Stimulated activated naive CD8-positive, alpha-beta T cell treated with anti-CD3 and anti-CD28 coated beads, Interleukin-15, amount 100 ng/mL, for 72 hours (primary cell): Measurements from ENCODE around the gene ZNF277.
"Not testable (repeated sequence)": the region's sequence is repeated elsewhere in the genome, so short reads cannot be mapped to it uniquely, and the experiment has no call there.

ENCODE experiments used
- ATAC-seq: fragments of 150-1000 bp; cut with Tn5 transposase; 2 replicates; pipeline ENCODE4 v1.10.0; 2021; ENCODE audit warnings: mild to moderate bottlenecking, moderate library complexity
- DNase-seq, 2 donors: peaks; one replicate each; pipeline ENCODE4 v3.0.0; 2021 to 2022
- H3K27ac Mint-ChIP-seq, 2 donors: one replicate each; pipeline ENCODE4 v1.8.0; 2022; ENCODE audit warnings: mild to moderate bottlenecking in 2 of 2, mixed read lengths in 2 of 2, moderate library complexity in 2 of 2
- H3K27me3 Mint-ChIP-seq: one replicate; pipeline ENCODE4 v1.8.0; 2022; ENCODE audit warnings: mixed read lengths
- H3K4me1 Mint-ChIP-seq: one replicate; pipeline ENCODE4 v1.8.0; 2022; ENCODE audit warnings: mild to moderate bottlenecking, mixed read lengths
- H3K4me3 Mint-ChIP-seq, 2 donors: one replicate each; pipeline ENCODE4 v1.8.0; 2022; ENCODE audit warnings: mild to moderate bottlenecking in 2 of 2, mixed read lengths in 2 of 2, moderate library complexity in 1 of 2
- H3K9me3 Mint-ChIP-seq, 2 donors: one replicate each; pipeline ENCODE4 v1.8.0; 2022; ENCODE audit warnings: mixed read lengths in 2 of 2

The ZNF277 gene

GRCh38 chr7:112215787-112216186, 9.3 kb downstream of the ZNF277 start:
- Mint-ChIP-seq H3K4me3 (no peak overlapping the region), H3K9me3 (peaks cover 0 to 2% of the 10 kb centered on the region in 2 donors), H3K27me3 (no peaks in the 10 kb centered on the region), H3K27ac (no peak overlapping the region), H3K4me1 (peaks cover 28% of the 10 kb centered on the region)
- ATAC-seq: no peak
- no peak for DNase-seq

- no peak overlapping the region for H3K27ac Mint-ChIP-seq
- H3K9me3 Mint-ChIP-seq: peaks cover 0 to 14% of the 10 kb centered on the region in 2 donors
- no peak overlapping the region for H3K4me3 Mint-ChIP-seq
- no peaks in the 10 kb centered on the region for H3K27me3 Mint-ChIP-seq
- peaks cover 26% of the 10 kb centered on the region for H3K4me1 Mint-ChIP-seq
- ATAC-seq (no peak), DNase-seq (no peak)
Observed at GRCh38 chr7:112220877-112221434, 14.5 kb downstream of the ZNF277 start.

GRCh38 chr7:112223310-112223709, 16.8 kb downstream of the ZNF277 start:
- H3K27ac Mint-ChIP-seq: no peak overlapping the region
- peaks cover 27% of the 10 kb centered on the region for H3K4me1 Mint-ChIP-seq
- no peak overlapping the region for H3K4me3 Mint-ChIP-seq
- no peaks in the 10 kb centered on the region for H3K27me3 Mint-ChIP-seq
- DNase-seq: no peak
- peaks cover 0 to 14% of the 10 kb centered on the region in 2 donors for H3K9me3 Mint-ChIP-seq
- no peak for ATAC-seq

GRCh38 chr7:112224186-112224585, 17.7 kb downstream of the ZNF277 start:
- peaks cover 0 to 14% of the 10 kb centered on the region in 2 donors for H3K9me3 Mint-ChIP-seq
- no peak for ATAC-seq
- H3K4me3 Mint-ChIP-seq: no peak overlapping the region
- H3K4me1 Mint-ChIP-seq: peaks cover 35% of the 10 kb centered on the region
- DNase-seq: no peak
- H3K27me3 Mint-ChIP-seq: no peaks in the 10 kb centered on the region
- peak overlapping the region in 1 of 2 donors; percentile 27 for H3K27ac Mint-ChIP-seq

DNA sequence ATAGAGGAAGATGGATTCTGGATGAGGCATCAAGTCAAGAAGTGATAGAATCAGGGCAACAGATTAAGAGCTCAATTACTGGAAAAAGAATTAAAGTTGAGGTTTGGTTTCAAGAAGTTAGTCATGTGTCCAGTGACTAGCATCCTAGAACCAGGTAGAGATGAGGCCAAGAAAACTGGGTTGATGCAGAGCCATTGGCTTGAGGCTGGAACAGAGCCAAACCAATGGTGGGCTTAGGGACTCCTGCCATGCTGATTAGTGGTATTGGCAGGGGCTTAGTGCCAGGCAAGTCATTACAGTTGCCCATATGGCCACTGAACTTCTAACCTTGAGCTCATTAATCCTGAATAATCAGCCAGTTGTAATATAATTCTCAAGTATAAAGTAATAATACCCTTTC, 18.5 kb downstream of the ZNF277 start:
- no peak overlapping the region for H3K4me3 Mint-ChIP-seq
- peaks cover 0 to 14% of the 10 kb centered on the region in 2 donors for H3K9me3 Mint-ChIP-seq
- no peak overlapping the region for H3K27ac Mint-ChIP-seq
- H3K4me1 Mint-ChIP-seq: peaks cover 42% of the 10 kb centered on the region
- DNase-seq: no peak
- no peak for ATAC-seq
- H3K27me3 Mint-ChIP-seq: no peaks in the 10 kb centered on the region

- no peak for DNase-seq
- Mint-ChIP-seq H3K27ac (no peak overlapping the region), H3K27me3 (no peaks in the 10 kb centered on the region), H3K9me3 (peaks cover 0 to 7% of the 10 kb centered on the region in 2 donors), H3K4me3 (no peak overlapping the region), H3K4me1 (peaks cover 36% of the 10 kb centered on the region)
- no peak for ATAC-seq
Observed at GRCh38 chr7:112226701-112227276, 20.3 kb downstream of the ZNF277 start.

DNA sequence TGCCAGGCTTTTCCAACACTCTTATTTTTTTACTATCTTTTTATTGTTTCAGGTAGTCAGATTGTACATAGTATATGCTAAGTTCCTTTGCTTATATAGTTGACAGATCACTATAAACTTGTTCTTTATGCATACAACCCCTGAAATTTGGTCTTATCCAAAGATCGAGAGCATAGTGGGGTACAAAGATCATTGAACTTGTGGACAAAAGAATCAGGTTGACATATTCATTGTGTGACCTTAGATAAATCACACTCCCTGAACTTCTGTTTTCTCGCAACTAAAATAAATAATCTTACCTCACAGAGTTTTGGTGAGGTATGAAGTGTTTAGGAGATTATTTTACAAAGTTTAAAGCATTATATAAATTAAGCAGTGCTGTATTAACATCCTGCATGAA, 22.1 kb downstream of the ZNF277 start:
- Mint-ChIP-seq H3K4me1 (peaks cover 33% of the 10 kb centered on the region), H3K27me3 (no peaks in the 10 kb centered on the region), H3K27ac (no peak overlapping the region), H3K4me3 (no peak overlapping the region), H3K9me3 (peaks cover 7 to 14% of the 10 kb centered on the region in 2 donors)
- no peak for ATAC-seq
- DNase-seq: no peak

- Mint-ChIP-seq H3K4me1 (peaks cover 27% of the 10 kb centered on the region), H3K4me3 (no peak overlapping the region), H3K9me3 (peaks cover 7 to 12% of the 10 kb centered on the region in 2 donors), H3K27me3 (no peaks in the 10 kb centered on the region), H3K27ac (no peak overlapping the region)
- DNase-seq: no peak
- no peak for ATAC-seq
Observed at GRCh38 chr7:112232212-112232978, 25.9 kb downstream of the ZNF277 start.

DNA sequence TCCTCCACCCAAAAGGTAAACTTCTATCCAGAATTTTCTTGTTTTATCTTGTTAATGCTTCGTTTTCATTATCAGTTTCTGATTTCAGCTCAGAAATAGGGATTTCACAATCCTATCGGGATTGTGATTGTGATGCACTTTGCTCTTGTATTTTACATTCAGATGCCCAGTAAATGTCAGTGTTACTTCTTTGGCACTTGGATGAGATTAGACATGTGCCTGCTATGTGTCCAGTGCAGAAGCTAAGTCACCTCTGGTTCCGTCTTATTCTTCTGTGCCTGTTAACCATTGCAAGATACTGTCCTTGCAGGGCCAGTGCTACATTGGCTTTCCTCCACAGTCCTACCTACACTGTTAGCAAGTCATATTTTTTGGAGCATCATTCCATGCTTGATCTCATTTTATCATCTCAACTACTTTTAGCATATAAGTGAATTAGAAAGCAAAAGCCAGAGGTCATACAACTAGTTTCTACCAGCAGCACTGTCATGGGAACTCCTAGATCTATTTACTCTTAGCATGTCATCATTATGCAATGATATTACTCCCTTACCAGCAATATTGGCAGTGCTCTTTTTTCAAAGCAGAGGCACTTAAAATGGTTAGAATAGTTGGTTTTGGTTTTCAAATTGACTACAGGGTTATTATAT, 26.7 kb downstream of the ZNF277 start:
- Mint-ChIP-seq H3K27me3 (no peaks in the 10 kb centered on the region), H3K4me3 (no peak overlapping the region)

GRCh38 chr7:112234147-112234546, 27.7 kb downstream of the ZNF277 start:
- no peak overlapping the region for H3K27ac Mint-ChIP-seq
- peaks cover 15% of the 10 kb centered on the region for H3K4me1 Mint-ChIP-seq
- H3K27me3 Mint-ChIP-seq: no peaks in the 10 kb centered on the region
- H3K4me3 Mint-ChIP-seq: no peak overlapping the region
- ATAC-seq (no peak), DNase-seq (no peak)
- peaks cover 13 to 19% of the 10 kb centered on the region in 2 donors for H3K9me3 Mint-ChIP-seq

More for the DNA sequence above, 26.7 kb downstream of the ZNF277 start:
- peaks cover 12 to 13% of the 10 kb centered on the region in 2 donors for H3K9me3 Mint-ChIP-seq
- peaks cover 23% of the 10 kb centered on the region for H3K4me1 Mint-ChIP-seq
- no peak for ATAC-seq
- H3K27ac Mint-ChIP-seq: no peak overlapping the region
- no peak for DNase-seq

DNA sequence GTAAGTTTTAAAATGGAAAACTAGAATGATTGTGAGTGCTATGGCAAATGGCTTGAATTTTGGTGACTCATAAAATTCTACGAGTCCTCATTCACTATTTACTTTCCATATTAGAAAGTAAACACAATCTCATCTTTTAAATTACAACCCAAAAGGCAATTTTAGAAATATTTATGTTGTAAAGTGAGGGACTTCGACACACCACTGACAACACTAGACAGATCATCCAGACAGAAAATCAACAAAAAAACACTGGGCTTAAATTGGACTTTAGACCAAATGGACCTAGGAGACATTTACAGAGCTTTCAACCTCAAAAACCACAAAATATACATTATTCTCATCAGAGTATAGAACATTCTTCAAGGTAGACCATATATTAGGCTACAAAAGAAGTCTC, 30.1 kb downstream of the ZNF277 start:
- Mint-ChIP-seq H3K27me3 (no peaks in the 10 kb centered on the region), H3K4me3 (no peak overlapping the region), H3K4me1 (peaks cover 7% of the 10 kb centered on the region), H3K27ac (no peak overlapping the region), H3K9me3 (peaks cover 26 to 37% of the 10 kb centered on the region in 2 donors)
- DNase-seq: no peak
- ATAC-seq: no peak

- ATAC-seq (no peak), DNase-seq (no peak)
- Mint-ChIP-seq H3K9me3 (peaks cover 28 to 35% of the 10 kb centered on the region in 2 donors), H3K4me3 (no peak overlapping the region), H3K27ac (no peak overlapping the region), H3K4me1 (peaks cover under 1% of the 10 kb centered on the region), H3K27me3 (no peaks in the 10 kb centered on the region)
Observed at GRCh38 chr7:112238330-112238729, 31.8 kb downstream of the ZNF277 start.

DNA sequence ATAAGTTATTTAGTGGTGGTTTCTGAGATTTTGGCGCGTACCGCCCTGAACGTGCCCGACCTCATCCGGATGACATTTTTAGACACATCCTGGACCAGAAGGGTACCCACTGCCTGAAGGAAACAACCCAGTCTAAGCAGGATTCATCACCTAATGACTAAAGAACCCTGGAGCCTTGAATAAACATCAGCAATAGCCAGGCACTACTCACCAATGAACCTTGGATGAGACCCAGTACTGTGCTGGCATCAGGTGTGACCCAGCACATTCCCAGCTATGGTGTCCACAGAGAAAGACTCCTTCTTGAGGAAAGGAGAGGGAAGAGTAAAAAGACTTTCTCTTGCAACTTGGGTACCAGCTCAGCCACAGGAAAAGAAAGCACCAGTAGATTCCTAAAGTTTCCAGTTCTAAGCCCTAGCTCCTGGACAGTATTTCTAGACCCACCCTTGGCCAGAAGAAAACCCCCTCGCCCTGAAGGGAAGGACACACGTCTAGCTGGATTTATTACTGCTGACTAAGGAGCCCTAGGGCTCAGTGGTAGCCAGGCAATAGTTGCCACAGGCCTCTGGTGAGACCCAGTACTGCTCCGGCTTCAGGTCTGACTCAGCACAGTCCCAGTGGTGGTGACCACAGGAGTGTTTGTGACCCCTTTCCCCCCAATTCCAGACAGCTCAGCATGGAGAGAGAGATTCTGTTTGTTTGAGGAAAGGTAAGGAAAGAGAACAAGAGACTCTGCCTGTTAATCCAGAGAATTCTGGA, 32.5 kb downstream of the ZNF277 start:
- peaks cover 29 to 34% of the 10 kb centered on the region in 2 donors for H3K9me3 Mint-ChIP-seq
- H3K4me3 Mint-ChIP-seq: no peak overlapping the region
- no peaks in the 10 kb centered on the region for H3K27me3 Mint-ChIP-seq
- no peaks in the 10 kb centered on the region for H3K4me1 Mint-ChIP-seq
- H3K27ac Mint-ChIP-seq: no peak overlapping the region
- ATAC-seq (no peak), DNase-seq (no peak)

- peaks cover 9 to 11% of the 10 kb centered on the region in 2 donors for H3K9me3 Mint-ChIP-seq
- H3K27ac Mint-ChIP-seq: peak overlapping the region in 1 of 2 donors; percentile 49
- no peak for DNase-seq
- no peak for ATAC-seq
- no peaks in the 10 kb centered on the region for H3K27me3 Mint-ChIP-seq
- H3K4me1 Mint-ChIP-seq: peaks cover 23% of the 10 kb centered on the region
- H3K4me3 Mint-ChIP-seq: no peak overlapping the region
Observed at GRCh38 chr7:112248598-112248997, 42.1 kb downstream of the ZNF277 start.

- DNase-seq, H3K27me3 Mint-ChIP-seq, ATAC-seq, H3K27ac Mint-ChIP-seq, H3K4me3 Mint-ChIP-seq: not testable (repeated sequence)
- Mint-ChIP-seq H3K9me3 (peaks cover 8 to 11% of the 10 kb centered on the region in 2 donors), H3K4me1 (peaks cover 37% of the 10 kb centered on the region)
Observed at GRCh38 chr7:112249967-112250366, 43.5 kb downstream of the ZNF277 start.
